DMS153 (cell line): ENCODE measurements around the gene ABTB2.
"Not testable (repeated sequence)": the region's sequence is repeated elsewhere in the genome, so short reads cannot be mapped to it uniquely, and the experiment has no call there.

Source experiments
- DNase-seq: peaks from one replicate; lab custom pipeline; 2025; lab: John Stamatoyannopoulos, UW

ABTB2 gene

GRCh38 chr11:34185926-34186841, 171.6 kb downstream of the ABTB2 start:
- no peak for DNase-seq

GRCh38 chr11:34184505-34185015, 173.2 kb downstream of the ABTB2 start:
- DNase-seq = no peak

GRCh38 chr11:34183848-34184391, 173.9 kb downstream of the ABTB2 start:
- DNase-seq = no peak

GRCh38 chr11:34182921-34183685, 174.7 kb downstream of the ABTB2 start:
- no peak for DNase-seq

GRCh38 chr11:34182425-34182824, 175.4 kb downstream of the ABTB2 start:
- DNase-seq = no peak

GRCh38 chr11:34181856-34182405, 175.9 kb downstream of the ABTB2 start:
- DNase-seq = no peak

- no peak for DNase-seq
Measured at GRCh38 chr11:34181251-34181650, 176.6 kb downstream of the ABTB2 start.

- not testable (repeated sequence) for DNase-seq
Measured at GRCh38 chr11:34180814-34181165, 177.0 kb downstream of the ABTB2 start.

GRCh38 chr11:34180040-34180813, 177.6 kb downstream of the ABTB2 start:
- DNase-seq = no peak

- no peak for DNase-seq
Measured at GRCh38 chr11:34179026-34179675, 178.7 kb downstream of the ABTB2 start.

GRCh38 chr11:34178209-34178821, 179.5 kb downstream of the ABTB2 start:
- no peak for DNase-seq

GRCh38 chr11:34176751-34177209, 181.0 kb downstream of the ABTB2 start:
- DNase-seq = peak; percentile 7

- no peak for DNase-seq
Measured at GRCh38 chr11:34175284-34176019, 182.4 kb downstream of the ABTB2 start.

- peak; percentile 21 for DNase-seq
Measured at GRCh38 chr11:34174412-34175041, 183.3 kb downstream of the ABTB2 start.

- DNase-seq = no peak
Measured at GRCh38 chr11:34173050-34173449, 184.8 kb downstream of the ABTB2 start.

- no peak for DNase-seq
Measured at GRCh38 chr11:34169686-34170085, 188.1 kb downstream of the ABTB2 start.

- no peak for DNase-seq
Measured at GRCh38 chr11:34168642-34169420, 189.0 kb downstream of the ABTB2 start.

GRCh38 chr11:34167961-34168360, 189.8 kb downstream of the ABTB2 start:
- DNase-seq = no peak
